GM12892 (cell line): ENCODE measurements around the gene FBXL5.

Experiments
- POLR2A ChIP-seq: IDR thresholded peaks from 2 replicates; pipeline ENCODE4 v1.6.1; 2011; ENCODE audit warnings: low read depth, low read length, control low read depth
- TAF1 ChIP-seq: IDR thresholded peaks from 2 replicates; pipeline ENCODE4 v1.6.1; 2011; ENCODE audit warnings: low read depth, mild to moderate bottlenecking, control low read depth, low read length, borderline replicate concordance

DNA sequence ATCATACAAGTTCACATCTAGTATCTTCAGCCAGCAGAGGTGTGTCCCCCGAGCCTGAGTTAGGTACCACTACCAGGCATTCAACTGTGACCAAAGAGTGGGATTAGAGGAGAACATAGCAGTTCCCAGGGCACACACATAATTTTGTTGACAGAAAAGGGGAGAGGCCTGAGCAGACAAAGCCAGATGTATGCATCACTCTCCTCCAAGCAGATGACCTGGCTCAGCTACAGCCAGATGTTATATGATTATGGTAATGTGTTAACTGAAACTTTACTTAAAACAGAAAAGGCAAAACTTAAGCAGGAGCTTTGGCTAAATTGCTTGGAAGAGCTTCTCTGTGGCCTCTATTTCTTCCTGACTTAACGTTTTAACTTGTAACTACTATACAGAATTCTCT is 96.6 kb downstream of the FBXL5 start:
- TF ChIP-seq TAF1, result no peak
- no peak for TF ChIP-seq POLR2A
